Tibial artery (tissue), 4 donors: ENCODE results near the gene MARS1.
"Not testable (repeated sequence)": the region's sequence is repeated elsewhere in the genome, so short reads cannot be mapped to it uniquely, and the experiment has no call there.

Experiments
- DNase-seq, 2 donors: peaks; one replicate each; pipeline ENCODE4 v3.0.0-alpha.2; 2019
- H3K27ac ChIP-seq, 2 donors: fragments of 200-600 bp; sonication (generic) in 1 of 2; 1 replicate in 1 of 2; 2 replicates in 1 of 2; pipeline ENCODE4 v1.5.1; 2018 to 2019; ENCODE audit warnings: mild to moderate bottlenecking in 1 of 2
- H3K27me3 ChIP-seq, 2 donors: fragments of 200-600 bp; sonication (generic) in 1 of 2; one replicate each; pipeline versions ENCODE4 v1.5.1 to v1.6.0; 2016 to 2019
- H3K36me3 ChIP-seq, 3 donors: fragments of 200-600 bp; sonication (generic) in 2 of 3; one replicate each; pipeline ENCODE4 v1.5.1; 2016 to 2019; ENCODE audit warnings: mild to moderate bottlenecking in 2 of 3
- H3K4me1 ChIP-seq, 4 donors: fragments of 200-600 bp; sonication (generic) in 2 of 4; 1 replicate in 3 of 4; 2 replicates in 1 of 4; pipeline ENCODE4 v1.5.1; 2016 to 2019
- H3K4me3 ChIP-seq, 2 donors: fragments of 200-600 bp; sonication (generic) in 1 of 2; 1 replicate in 1 of 2; 2 replicates in 1 of 2; pipeline ENCODE4 v1.5.1; 2018 to 2019; ENCODE audit warnings: mild to moderate bottlenecking in 2 of 2
- H3K9me3 ChIP-seq, 3 donors: fragments of 200-600 bp; sonication (generic) in 1 of 3; one replicate each; pipeline ENCODE4 v1.5.1; 2016 to 2019
- CTCF ChIP-seq, 2 experiments: fragments of 200-600 bp in 1 of 2; fragments of 450-650 bp in 1 of 2; IDR thresholded peaks; one replicate each; pipeline ENCODE4 v1.5.1; 2017 to 2019; ENCODE audit warnings: antibody characterized with exemption in 2 of 2, mild to moderate bottlenecking in 1 of 2, moderate library complexity in 1 of 2
- intact Hi-C: fragments of 100-400 bp; cut with DNase I; formaldehyde crosslinking; loops from one replicate; pipeline ENCODE4 v1.15.0; 2023; ENCODE audit warnings: low total_unique reads

The MARS1 gene

GRCh38 chr12:57487597-57488401 is at the start of gene MARS1:
Gene MARS1, plus strand, starts transcription at chr12:57488068. Its CDS starts 23 bp downstream, at chr12:57488091.
- H3K27me3 ChIP-seq: peaks cover 0 to 1% of the 10 kb centered on the region in 2 donors
- H3K4me3 ChIP-seq: peak within 1 kb of the TSS; percentile 86 to 98
- DNase-seq: peak; percentile 97
- H3K27ac ChIP-seq: peak within 1 kb of the TSS; percentile 78 to 82
- intact Hi-C loops: loop anchor here (1.0 to 10.0 kb wide), 2 partner anchors 25 to 137 kb away; no protein-coding TSS in a partner anchor
- no peak for TF ChIP-seq CTCF (IDR thresholded peaks at IDR 0.05)
- H3K4me1 ChIP-seq: peaks cover 0 to 17% (median 13%) of the 10 kb centered on the region in 4 donors
- no peaks in the 10 kb centered on the region for H3K9me3 ChIP-seq
- H3K36me3 ChIP-seq: peaks cover 28 to 36% (median 32%) of the 10 kb centered on the region in 3 donors

GRCh38 chr12:57438400-57438799 is 49.5 kb upstream of the MARS1 start:
- intact Hi-C loops: no loop called here
- Histone ChIP-seq H3K27me3 (no peaks in the 10 kb centered on the region), H3K9me3 (no peaks in the 10 kb centered on the region), H3K4me1 (no peaks in the 10 kb centered on the region), H3K27ac (no peak overlapping the region), H3K36me3 (no peaks in the 10 kb centered on the region), H3K4me3 (no peak overlapping the region)
- no peak for DNase-seq
- TF ChIP-seq CTCF (IDR thresholded peaks at IDR 0.05): no peak

- no peak overlapping the region for H3K27ac ChIP-seq
These were observed 48.1 kb upstream of the MARS1 start for GRCh38 chr12:57439762-57440266.

DNA sequence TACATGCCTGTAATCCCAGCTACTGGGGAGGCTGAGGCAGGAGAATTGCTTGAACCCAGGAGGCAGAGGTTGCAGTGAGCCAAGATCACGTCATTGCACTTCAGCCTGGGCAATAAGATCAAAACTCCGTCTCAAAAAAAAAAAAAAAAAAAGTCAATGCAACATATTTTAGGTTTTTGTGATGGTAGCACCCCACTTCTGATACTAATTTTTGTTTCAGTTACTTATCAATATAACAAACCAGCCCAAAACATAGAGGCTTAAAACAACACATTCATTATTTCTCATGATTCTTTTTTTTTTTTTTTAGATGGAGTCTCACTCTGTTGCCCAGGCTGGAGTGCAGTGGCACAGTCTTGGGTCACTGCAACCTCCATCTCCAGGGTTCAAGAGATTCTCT is 46.5 kb upstream of the MARS1 start:
- H3K4me3 ChIP-seq, H3K27me3 ChIP-seq, H3K36me3 ChIP-seq, H3K4me1 ChIP-seq, H3K27ac ChIP-seq, intact Hi-C loops, H3K9me3 ChIP-seq, DNase-seq: not testable (repeated sequence)

More at GRCh38 chr12:57439762-57440266, 48.1 kb upstream of the MARS1 start:
- TF ChIP-seq CTCF (IDR thresholded peaks at IDR 0.05): no peak
- H3K36me3 ChIP-seq: no peaks in the 10 kb centered on the region
- no peak for DNase-seq
- no peaks in the 10 kb centered on the region for H3K27me3 ChIP-seq
- no peaks in the 10 kb centered on the region for H3K4me1 ChIP-seq
- intact Hi-C loops: no loop called here
- no peaks in the 10 kb centered on the region for H3K9me3 ChIP-seq
- no peak overlapping the region for H3K4me3 ChIP-seq

GRCh38 chr12:57441846-57442427 is 45.9 kb upstream of the MARS1 start:
- DNase-seq: no peak
- intact Hi-C loops: no loop called here
- no peak for TF ChIP-seq CTCF (IDR thresholded peaks at IDR 0.05)

GRCh38 chr12:57444337-57444736 is 43.5 kb upstream of the MARS1 start:
- H3K27ac ChIP-seq, H3K4me3 ChIP-seq, DNase-seq, H3K4me1 ChIP-seq, H3K36me3 ChIP-seq, H3K27me3 ChIP-seq, intact Hi-C loops, H3K9me3 ChIP-seq: not testable (repeated sequence)

More at GRCh38 chr12:57441846-57442427, 45.9 kb upstream of the MARS1 start:
- Histone ChIP-seq H3K9me3 (no peaks in the 10 kb centered on the region), H3K4me3 (no peak overlapping the region), H3K4me1 (no peaks in the 10 kb centered on the region), H3K27me3 (no peaks in the 10 kb centered on the region), H3K36me3 (no peaks in the 10 kb centered on the region), H3K27ac (no peak overlapping the region)
